Measurements from ENCODE around the gene UQCR10.
"Not testable (repeated sequence)": the region's sequence is repeated elsewhere in the genome, so short reads cannot be mapped to it uniquely, and the experiment has no call there.

DNA sequence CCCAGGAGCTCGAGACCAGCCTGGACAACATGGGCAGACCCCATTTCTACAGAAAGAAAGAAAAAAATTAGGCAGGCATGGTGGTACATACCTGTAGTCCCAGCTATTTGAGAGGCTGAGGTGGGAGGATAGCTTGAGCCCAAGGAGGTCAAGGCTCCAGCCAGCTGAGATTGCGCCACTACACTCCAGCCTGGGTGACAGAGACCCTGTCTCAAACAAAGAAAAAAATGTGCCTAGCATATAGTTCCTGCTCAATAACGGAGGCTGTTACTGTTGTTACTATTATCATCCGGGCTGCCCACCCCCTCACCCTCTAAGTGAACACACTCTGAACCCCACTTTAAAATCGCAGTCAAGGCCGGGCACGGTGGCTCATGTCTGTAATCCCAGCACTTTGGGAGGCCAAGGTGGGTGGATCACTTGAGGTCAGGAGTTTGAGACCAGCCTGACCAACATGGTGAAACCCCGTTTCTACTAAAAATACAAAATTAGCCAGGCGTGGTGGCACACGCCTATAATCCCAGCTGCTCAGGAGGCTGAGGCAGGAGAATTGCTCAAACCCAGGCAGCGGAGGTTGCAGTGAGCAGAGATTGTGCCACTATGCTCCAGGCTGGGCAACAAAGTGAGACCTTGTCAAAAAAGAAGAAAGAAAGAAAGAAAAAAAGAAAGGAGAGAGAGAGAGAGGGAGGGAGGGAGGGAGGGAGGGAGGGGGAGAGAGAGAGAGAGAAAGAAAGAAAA lies 12.3 kb upstream of the UQCR10 start:
- TF ChIP-seq, protein P1, sequence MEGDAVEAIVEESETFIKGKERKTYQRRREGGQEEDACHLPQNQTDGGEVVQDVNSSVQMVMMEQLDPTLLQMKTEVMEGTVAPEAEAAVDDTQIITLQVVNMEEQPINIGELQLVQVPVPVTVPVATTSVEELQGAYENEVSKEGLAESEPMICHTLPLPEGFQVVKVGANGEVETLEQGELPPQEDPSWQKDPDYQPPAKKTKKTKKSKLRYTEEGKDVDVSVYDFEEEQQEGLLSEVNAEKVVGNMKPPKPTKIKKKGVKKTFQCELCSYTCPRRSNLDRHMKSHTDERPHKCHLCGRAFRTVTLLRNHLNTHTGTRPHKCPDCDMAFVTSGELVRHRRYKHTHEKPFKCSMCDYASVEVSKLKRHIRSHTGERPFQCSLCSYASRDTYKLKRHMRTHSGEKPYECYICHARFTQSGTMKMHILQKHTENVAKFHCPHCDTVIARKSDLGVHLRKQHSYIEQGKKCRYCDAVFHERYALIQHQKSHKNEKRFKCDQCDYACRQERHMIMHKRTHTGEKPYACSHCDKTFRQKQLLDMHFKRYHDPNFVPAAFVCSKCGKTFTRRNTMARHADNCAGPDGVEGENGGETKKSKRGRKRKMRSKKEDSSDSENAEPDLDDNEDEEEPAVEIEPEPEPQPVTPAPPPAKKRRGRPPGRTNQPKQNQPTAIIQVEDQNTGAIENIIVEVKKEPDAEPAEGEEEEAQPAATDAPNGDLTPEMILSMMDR (IDR thresholded peaks at IDR 0.05; ENCODE audit: low read depth, low read length, poor library complexity, severe bottlenecking), result not testable (repeated sequence)
- TF ChIP-seq EZH2phosphoT487 (IDR thresholded peaks at IDR 0.05; ENCODE audit: borderline replicate concordance, low read length), result not testable (repeated sequence)
